ENCODE measurements around the gene SORT1.
"Not testable (repeated sequence)": the region's sequence is repeated elsewhere in the genome, so short reads cannot be mapped to it uniquely, and the experiment has no call there.

Gene SORT1

DNA sequence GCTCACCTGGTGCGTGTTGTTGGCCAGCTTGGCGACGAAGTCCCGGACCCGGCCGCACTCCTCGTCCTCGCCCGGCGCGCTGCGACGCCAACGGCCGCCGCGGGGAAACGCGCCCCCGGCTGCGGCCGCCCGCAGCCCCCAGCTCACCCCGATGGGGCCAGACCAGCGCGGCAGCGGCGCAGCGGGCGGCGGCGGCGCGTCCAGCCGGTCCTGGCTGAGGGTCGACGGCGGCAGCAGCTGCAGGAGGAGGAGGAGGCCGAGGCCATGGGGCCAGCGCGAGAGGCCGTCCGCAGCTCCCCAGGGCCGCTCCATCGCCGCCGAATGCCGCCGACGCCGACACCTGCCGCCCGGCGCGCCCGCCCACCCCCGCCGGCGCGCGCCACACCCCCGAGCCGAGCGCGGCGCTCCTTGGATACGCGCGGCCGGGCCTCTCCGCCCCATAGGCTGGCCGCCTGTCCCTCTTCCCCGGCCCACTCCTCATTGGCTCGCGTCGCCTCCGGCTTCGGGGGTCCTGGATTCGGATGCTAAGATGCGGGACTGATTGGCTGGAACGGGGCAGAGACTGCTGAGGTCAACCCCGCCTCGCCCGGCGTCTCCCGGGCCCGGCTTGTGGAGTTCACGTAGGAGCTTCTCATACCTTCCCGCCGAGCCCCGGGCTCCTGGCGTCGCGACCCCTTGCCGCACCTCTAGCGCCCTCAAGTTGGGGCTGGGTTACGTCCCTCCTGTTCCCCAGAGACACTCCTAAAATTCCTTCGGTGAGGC is at the start of gene SORT1:
TSS of gene SORT1 (minus strand) at position 338 of the 762 bp plus-strand sequence. CDS start at position 312, 26 bp downstream.
- DNase-seq = peak; percentile 55

GRCh38 chr1:109445949-109446695 is 48.4 kb upstream of the SORT1 start:
- not testable (repeated sequence) for DNase-seq

DNA sequence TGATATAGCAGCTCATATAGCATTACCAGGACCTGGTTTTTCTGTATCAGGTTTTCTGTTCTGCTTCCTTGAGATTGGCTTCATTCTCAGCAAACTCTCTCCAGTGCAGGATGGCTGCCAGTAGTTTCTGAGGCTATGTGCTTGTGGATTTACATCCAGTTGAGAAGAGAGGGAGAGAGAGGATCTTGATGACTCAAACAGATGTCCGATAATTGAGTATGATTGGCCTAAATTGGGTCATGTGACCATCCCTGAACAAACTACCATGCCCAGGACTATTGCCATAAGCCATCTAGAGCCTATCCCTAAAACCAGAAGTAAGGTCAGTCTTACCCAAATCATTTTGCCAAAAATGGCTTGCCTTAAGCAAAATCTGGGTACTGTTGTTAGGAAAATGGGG is 46.6 kb upstream of the SORT1 start:
- DNase-seq = no peak

DNA sequence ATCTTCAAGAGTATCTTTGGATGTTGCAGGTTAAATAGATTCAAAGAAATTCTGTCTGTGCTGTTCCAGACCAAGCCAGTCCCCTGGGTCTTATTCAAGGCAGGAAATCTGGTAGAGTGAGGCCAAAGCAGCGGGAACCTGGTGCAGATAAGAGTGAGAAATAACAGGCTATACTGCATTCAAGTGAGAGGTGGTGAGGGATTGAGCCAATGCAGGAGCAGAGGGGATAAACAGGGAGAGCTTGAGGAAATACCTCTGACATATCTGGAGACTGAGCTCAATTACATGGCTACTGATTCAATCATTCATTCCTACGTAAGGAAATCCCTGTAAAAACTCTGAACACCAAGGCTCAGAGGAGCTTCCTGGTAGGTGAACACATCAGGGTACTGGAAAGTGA is 45.8 kb upstream of the SORT1 start:
- no peak for DNase-seq

GRCh38 chr1:109441069-109441468 is 43.4 kb upstream of the SORT1 start:
- no peak for DNase-seq

DNA sequence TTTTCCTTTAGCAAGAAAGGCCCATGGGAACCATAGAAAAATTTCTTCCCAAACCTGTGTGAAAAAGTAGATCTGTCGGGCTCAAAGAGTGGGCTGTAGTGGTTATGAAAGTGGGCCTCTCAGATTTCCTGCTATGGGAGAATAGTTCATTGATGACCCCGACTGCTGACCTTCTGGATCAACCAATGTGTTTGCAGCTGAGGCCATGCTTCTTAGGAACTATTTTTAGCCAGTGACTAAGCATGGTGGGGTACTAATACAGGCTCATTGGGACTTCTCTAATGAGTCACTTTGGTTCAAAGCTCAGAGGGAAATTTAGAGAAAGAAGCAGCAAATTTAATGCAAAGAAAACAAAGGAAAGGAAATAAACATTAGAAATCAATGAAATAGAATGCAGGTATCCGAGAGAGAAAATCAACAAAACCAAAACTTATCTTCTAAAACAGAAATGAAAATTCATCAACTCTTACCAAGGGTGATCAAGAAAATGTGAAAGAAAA is 41.1 kb upstream of the SORT1 start:
- DNase-seq = no peak

GRCh38 chr1:109434484-109434883 is 36.8 kb upstream of the SORT1 start:
- DNase-seq = no peak

DNA sequence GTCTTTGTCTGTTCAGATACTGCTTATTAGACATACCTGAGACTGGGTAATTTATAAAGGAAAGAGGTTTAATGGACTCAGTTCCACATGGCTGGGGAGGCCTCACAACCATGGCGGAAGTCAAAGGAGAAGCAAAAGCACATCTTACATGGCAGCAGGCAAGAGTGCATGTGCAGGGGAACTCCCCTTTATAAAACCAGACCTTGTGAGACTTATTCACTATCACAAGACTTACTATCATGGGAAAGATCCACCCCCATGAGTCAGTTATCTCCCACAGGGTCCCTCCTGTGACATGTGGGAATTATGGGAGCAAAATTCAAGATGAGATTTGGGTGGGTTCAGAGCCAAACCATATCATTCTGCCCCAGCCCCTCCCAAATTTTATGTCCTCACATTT is 35.6 kb upstream of the SORT1 start:
- DNase-seq = no peak

- no peak for DNase-seq
Measured at GRCh38 chr1:109432336-109432735, 34.6 kb upstream of the SORT1 start.

DNA sequence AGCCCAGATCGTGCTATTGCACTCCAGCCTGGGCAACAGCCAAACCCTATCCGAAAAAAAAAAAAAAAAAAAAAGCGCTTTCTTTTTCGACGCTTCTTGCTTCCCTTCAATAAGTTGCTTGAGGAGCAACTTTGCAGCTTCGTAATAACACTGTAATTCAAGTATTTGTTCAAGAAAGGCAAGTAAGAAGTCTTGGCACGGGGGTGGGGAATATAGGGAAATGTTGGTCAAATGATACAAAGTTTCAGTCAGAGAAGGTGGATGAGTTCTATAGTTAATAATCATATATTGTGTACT is 29.4 kb upstream of the SORT1 start:
- DNase-seq = no peak

GRCh38 chr1:109426281-109427170 is 28.8 kb upstream of the SORT1 start, which contains the start of gene PSMA5:
PSMA5 (minus strand) TSS chr1:109426448; CDS start chr1:109426330, 118 bp downstream.
- peak; percentile 81 for DNase-seq

- DNase-seq = no peak
Measured at GRCh38 chr1:109425391-109426280, 27.9 kb upstream of the SORT1 start.

DNA sequence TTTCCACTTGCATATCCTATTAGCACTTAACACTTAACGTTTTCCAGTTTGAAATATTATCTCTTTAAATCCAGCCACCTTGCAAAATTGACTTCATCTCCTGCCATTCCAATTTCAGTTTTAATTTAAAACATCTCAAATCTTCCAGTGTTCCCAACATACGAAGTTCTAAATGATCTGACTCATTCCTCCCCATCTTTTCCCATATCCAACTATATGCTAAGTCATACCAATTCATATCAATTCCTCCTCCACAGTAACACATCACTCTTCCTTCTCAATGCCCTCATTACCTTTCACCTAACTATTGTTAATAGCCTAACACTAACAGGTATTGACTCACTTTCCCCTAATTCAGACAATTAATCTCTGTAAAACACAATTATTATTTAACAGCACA is 25.8 kb upstream of the SORT1 start:
- no peak for DNase-seq

- no peak for DNase-seq
Measured at GRCh38 chr1:109412551-109412950, 14.8 kb upstream of the SORT1 start.

DNA sequence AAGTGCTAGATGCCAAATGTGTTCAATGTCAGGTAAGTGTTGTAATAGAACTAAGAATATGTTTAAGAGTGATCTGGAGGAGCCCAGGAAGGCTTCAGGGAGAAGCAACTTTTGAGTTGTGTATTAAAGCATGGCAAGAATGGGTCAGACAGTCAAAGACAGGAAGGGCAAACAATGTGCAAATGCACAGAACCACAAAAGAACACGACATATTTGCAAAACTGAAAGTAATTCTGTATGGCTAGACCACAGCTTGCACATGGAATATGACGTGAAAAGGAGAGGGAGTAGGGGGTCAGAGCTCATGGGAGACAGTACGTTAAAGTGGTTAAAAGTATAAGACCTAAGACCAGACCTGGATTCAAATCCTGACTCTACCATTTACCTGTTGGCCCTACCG is 7.1 kb upstream of the SORT1 start:
- no peak for DNase-seq

- DNase-seq = no peak
Measured at GRCh38 chr1:109402025-109402424, 4.3 kb upstream of the SORT1 start.

GRCh38 chr1:109400035-109400655 is 2.4 kb upstream of the SORT1 start:
- DNase-seq = no peak

DNA sequence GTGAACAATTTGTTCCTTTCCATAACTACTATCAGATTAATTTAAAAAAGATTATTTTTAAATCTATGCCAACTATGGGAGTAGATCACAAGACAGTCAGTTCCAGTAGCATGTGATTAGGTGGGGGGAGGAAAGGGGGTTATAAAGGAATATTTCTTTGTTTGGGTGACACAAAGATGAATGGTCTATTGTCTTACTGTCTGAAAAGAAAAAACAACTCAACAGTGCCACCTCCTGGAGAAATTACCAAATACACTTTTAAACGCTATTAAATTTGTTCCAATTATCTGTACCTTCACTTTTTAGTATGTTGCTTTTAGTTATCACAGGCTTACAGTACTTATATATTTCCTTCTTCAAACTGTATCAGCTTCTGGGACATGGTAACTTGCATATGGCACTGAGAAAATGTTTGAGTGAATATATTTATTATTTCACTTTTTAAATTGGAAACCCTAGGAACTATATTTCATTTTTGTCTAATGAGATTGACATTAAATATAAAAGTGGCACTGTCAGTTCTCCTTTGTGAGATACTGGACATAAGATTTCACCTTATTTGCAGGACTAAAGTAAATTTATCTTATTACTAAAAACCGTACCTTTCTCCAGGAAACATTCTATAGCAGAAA is 1.7 kb upstream of the SORT1 start:
- peak; percentile 30 for DNase-seq

DNA sequence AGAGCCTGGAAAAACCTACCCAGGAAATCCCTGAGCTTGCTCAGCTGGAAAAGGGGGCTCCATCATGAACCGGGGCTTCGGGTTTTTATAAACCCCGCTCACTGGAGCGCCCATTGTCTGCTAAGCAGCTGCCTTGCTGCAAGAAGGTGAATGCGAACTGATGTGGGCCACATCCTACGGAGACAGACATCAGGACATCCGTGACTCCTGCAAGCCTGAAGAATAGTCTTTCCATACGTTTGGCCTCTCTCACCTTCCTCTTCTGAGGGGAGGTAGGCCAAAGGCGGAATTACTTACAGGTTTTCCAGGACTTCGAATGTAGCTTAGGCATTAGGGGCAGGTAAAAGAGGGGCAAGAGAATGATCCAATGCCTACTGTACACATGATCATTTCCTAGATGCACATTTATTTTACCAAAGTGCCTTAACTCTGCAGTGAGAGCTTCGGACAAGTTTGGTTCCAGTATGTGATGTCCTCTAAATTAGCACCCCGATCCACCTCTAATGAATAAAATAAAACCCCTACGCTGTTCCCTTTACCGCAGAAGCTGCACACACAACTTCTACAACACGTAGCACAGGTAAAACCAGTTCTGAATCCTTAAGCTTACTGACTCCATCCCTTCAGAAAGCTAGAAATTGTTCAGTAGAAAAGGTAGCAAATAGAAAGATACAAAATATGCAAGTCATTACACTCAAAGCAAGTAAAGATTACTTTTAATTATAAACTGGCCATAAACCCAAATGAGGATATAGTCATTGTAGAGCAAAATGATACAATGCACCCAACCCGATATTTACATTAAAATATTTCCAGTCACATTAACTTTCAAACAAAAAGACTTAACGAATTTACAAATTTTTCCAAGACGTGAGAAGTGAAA is 866 bp upstream of the SORT1 start:
- DNase-seq = no peak
